ENCODE results near the gene FRG2.
A peak's percentile ranks its signal among the peaks of the same experiment; 100 is the strongest.

The FRG2 gene

GRCh38 chr4:190019023-190019858 lies 7.8 kb downstream of the FRG2 start:
- no peak for TF ChIP-seq CTCF (IDR thresholded peaks at IDR 0.05; ENCODE audit: extremely low read depth, missing control alignments)

GRCh38 chr4:190018201-190018920 lies 8.7 kb downstream of the FRG2 start:
- no peak for DNase-seq (ENCODE audit: low spot score)
- no peak for TF ChIP-seq CTCF (IDR thresholded peaks at IDR 0.05; ENCODE audit: extremely low read depth, missing control alignments)

More at GRCh38 chr4:190019023-190019858, 7.8 kb downstream of the FRG2 start:
- peak; percentile 44 for DNase-seq (ENCODE audit: low spot score)

GRCh38 chr4:190017357-190018200 lies 9.5 kb downstream of the FRG2 start:
- no peak for TF ChIP-seq CTCF (IDR thresholded peaks at IDR 0.05; ENCODE audit: extremely low read depth, missing control alignments)
- DNase-seq (ENCODE audit: low spot score): peak; percentile 55

- no peak for DNase-seq (ENCODE audit: low spot score)
- no peak for TF ChIP-seq CTCF (IDR thresholded peaks at IDR 0.05; ENCODE audit: extremely low read depth, missing control alignments)
These were observed 10.4 kb downstream of the FRG2 start for GRCh38 chr4:190016369-190017289.

- DNase-seq (ENCODE audit: low spot score): peak; percentile 10
- TF ChIP-seq CTCF (IDR thresholded peaks at IDR 0.05; ENCODE audit: extremely low read depth, missing control alignments): no peak
These were observed 11.3 kb downstream of the FRG2 start for GRCh38 chr4:190015538-190016368.

Measured in GM20000 (cell line).